Measurements from ENCODE around the gene BOLA2.
"Not testable (repeated sequence)": the region's sequence is repeated elsewhere in the genome, so short reads cannot be mapped to it uniquely, and the experiment has no call there.

BOLA2 gene

DNA sequence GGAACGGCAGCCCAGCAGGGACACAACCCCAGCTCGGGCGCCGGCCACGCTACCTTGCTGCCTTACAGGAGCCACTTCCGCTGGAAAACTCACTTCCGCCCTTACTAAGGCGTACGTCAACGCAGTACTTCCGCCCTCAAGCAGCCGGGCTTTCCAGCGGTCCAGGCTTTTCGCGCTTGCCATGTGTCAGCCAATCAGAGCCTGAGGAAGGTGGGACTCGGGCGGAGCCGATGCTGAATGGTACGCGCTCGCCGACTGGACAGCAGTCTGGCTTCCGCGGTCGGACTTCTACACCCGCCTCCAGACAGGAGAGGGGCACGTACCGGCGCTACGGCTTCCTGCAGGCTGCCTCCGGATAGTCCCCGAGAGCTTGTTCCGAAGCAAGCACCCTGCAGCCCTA lies at the start of gene BOLA2, which contains the start of gene SLX1B:
Gene BOLA2, minus strand, starts transcription at position 83 of the 400 bp plus-strand sequence. CDS start 98 bp downstream, outside the sequence.
Gene SLX1B, plus strand, starts transcription at position 265 of the 400 bp plus-strand sequence.
- not testable (repeated sequence) for DNase-seq

DNA sequence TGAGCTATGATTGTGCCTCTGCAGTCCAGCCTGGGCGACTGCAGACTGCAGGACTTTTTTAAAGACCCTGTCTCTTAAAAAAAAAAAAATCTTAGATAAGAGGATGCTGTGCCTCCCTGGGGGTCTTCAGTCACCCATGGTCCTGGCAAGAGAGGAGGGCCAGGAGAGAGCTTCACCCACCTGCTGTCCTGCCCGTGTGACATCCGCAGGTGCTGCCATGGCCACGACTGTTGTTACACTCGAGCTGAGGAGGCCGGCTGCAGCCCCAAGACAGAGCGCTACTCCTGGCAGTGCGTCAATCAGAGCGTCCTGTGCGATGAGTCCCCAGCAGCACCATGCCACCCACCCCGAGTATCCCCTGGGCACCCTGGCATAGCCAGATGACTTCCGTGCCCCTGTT lies 28.1 kb upstream of the BOLA2 start:
- DNase-seq, result not testable (repeated sequence)

- DNase-seq, result not testable (repeated sequence)
Observed at GRCh38 chr16:29472065-29472464, 17.9 kb upstream of the BOLA2 start.

GRCh38 chr16:29469660-29470059 lies 15.5 kb upstream of the BOLA2 start:
- DNase-seq, result not testable (repeated sequence)

DNA sequence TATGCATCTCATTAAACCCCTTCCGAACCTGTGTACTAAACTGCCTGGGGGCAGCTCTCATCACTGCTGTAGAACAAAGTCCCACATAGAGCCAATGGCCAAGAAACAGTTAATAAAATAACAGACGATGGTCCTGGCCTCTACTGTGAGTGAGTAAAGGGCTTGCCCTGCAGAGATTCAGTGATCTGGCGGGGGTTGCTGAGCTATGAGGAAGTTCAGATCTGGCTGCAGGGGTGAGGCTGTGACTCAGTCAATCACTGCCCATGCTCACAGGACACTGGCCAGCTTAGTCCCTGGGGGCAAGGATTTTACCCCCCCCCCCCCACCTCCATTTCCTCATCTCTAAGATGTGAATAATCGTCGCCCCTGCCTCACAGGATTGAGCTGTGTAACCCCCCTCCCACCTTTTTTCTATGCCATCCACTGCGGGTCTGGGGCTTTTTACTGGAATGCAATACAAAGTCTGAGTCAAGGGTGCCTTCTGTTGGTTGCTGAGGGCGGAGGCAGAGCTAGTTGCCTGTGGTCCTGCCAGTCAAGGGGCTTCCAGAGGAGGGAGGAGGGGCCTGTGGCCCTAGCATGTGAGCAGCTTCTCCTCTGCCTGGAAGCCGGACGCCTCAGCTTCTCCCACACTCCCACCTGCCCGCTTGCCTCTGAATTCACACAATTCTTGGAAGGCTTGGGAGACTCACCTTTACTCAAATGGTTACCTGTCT lies 13.7 kb upstream of the BOLA2 start:
- DNase-seq, result not testable (repeated sequence)

GRCh38 chr16:29466904-29467303 lies 12.8 kb upstream of the BOLA2 start:
- DNase-seq, result not testable (repeated sequence)

DNA sequence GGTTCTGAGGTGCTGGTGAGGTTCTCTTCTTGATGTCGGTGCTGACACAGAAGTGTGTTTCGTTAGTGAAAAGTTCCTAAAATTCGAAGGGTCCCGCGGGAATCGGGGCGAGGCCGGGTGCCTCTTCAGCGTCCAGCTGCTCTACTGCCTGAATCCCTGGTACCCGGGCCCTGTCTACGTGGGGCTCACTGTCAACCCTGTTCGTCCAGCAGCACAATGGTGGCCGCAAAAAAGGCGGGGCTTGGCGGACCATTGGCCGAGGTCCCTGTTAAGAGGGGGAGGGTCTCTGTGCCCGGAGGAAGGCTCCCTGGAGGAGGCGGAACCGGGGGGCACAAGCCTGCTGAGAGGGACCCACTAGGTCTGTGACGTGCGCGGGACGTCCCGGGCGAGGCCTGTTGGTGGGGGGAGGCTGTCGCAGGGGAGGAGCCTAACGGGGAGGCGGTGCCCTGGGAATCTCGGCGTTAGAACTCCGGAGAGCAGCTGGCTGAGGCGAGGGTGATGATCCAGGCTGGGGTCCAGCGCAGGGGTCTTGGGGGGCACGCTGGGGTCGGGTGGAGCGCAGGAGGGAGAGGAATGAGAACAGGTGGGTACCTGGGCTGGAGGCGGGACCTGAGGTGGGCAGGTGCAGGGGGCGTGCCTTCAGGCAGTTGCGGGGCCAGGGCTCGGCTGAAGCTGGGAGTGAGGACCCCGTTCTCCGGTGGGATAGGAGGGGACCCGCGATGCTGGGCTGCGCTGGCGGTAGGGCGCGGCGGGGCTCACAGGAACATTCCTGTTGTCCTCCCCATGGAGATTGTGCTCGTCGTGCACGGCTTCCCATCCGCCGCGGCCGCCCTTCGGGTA lies 12.1 kb upstream of the BOLA2 start:
- not testable (repeated sequence) for DNase-seq

DNA sequence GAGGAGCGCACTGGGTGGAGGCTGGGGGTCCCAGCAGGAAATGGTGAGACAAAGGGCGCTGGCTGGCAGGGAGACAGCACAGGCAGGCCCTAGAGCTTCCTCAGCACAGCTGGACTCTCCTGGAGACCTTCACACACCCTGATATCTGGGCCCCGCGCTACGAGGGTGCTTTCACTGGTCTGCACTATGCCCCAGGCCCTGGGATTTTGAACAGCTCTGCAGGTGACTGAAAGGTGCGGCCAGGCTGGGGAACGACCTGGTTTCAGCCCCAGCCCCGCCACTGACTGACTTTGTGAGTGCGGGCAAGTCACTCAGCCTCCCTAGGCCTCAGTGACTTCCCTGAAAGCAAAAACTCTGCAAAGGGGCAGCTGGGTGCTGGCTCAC lies 6.5 kb upstream of the BOLA2 start:
- not testable (repeated sequence) for DNase-seq

- DNase-seq, result not testable (repeated sequence)
Observed at GRCh38 chr16:29459706-29460646, 5.8 kb upstream of the BOLA2 start, which contains the start of gene SULT1A4. Gene SULT1A4 (plus strand): TSS chr16:29459913. CDS start chr16:29461386, 1,473 bp downstream.

DNA sequence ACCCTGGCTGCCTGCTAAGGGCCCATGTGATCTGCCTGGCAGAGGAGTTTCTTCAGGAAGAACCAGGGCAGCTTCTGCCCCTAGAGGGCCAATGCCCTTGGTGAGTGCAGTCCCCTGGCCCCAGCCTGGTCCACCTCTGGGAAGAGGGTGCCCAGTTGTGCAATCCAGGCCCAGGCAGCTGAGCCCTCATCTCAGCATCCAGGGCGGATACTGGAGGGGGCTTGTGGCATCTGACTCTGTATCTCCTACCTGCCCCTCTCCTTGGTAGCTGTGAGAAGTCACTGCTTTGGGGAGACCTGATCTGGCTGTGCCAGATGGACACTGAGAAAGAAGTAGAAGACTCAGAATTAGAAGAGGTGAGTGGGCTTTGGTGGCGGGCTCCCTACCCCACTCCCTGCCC lies 3.5 kb upstream of the BOLA2 start:
- not testable (repeated sequence) for DNase-seq

GRCh38 chr16:29454828-29455227 lies 677 bp upstream of the BOLA2 start:
- DNase-seq, result not testable (repeated sequence)

GRCh38 chr16:29453754-29454153 lies 397 bp downstream of the BOLA2 start:
- DNase-seq, result not testable (repeated sequence)

DNA sequence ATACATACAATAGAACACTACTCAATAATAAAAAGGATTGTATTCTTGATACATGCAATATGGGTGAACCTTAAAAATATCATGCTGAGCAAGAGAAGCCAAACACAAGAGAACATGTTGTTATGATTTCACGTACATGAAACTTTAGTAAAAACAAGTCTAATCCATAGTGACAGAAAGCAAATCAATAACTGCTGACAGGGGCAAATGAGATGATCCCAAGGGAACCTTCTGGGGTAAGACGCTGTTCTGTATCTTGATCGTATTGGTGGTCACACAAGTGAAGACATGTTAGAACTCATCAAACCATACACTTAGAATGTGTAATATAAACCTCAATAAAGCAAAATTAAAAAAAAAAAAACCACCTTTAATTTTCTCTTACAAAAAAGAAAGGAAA lies 28.8 kb downstream of the BOLA2 start:
- DNase-seq, result not testable (repeated sequence)

DNA sequence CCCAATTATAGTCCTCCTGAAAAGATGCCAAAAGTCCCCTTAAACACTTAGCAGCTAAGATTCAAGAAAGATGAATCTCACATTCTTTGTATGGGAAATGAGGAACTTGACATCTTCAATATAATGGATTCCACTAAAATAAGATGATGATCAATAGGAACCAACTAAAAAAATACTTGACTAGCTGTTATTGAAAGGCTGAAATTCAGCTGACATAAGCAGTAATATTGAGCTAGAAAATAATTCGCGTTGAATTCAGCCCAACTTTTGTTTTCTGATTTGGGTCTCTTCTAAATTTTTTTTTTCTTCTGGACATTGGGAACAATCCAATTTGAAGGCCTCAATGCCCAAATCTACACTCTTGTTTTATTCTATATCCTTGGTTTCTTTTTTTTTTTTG lies 30.6 kb downstream of the BOLA2 start:
- not testable (repeated sequence) for DNase-seq

DNA sequence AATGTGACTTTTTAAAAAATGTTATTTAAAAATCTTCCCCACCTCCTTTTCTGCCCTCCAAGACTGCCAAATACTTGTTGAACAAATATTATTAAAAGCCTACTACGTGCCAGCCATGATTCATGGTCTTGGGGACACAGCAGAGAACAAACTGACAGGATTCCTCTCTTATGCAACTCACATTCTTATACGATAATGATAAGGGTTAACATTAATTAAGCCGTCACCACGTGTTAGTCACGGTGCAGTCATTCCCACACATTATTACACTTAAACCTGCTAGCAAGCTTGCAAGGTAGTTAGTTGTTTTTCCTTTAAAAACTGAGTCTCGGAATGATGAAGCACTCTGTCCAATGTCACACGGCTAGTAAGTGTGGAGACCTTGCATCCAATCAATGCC lies 48.9 kb downstream of the BOLA2 start:
- not testable (repeated sequence) for DNase-seq
